ACC112 (cell line): Measurements from ENCODE around the gene ZFR2.

Experiments
- H2AFZ ChIP-seq: fragments of 200-600 bp; sonication (generic); one replicate; pipeline ENCODE4 v1.6.0; 2017; ENCODE audit warnings: antibody characterized with exemption, low read length; ENCODE audit not compliant: unreplicated experiment
- H3K27ac ChIP-seq: fragments of 200-600 bp; sonication (generic); 2 replicates; pipeline ENCODE4 v1.5.1; 2014; ENCODE audit warnings: low read depth, mild to moderate bottlenecking, antibody characterized with exemption, low read length, moderate library complexity
- H3K27me3 ChIP-seq: fragments of 200-600 bp; sonication (generic); 2 replicates; pipeline ENCODE4 v1.6.1; 2014; ENCODE audit warnings: mild to moderate bottlenecking, antibody characterized with exemption, low read length, moderate library complexity, mixed read lengths; ENCODE audit not compliant: insufficient read depth
- H3K36me3 ChIP-seq: fragments of 200-600 bp; sonication (generic); 2 replicates; pipeline ENCODE4 v1.6.1; 2016; ENCODE audit warnings: mild to moderate bottlenecking, antibody characterized with exemption, low read length, moderate library complexity, mixed read lengths; ENCODE audit not compliant: insufficient read depth
- H3K4me1 ChIP-seq: fragments of 200-600 bp; sonication (generic); one replicate; pipeline ENCODE4 v1.6.1; 2016; ENCODE audit warnings: low read length, mixed read lengths; ENCODE audit not compliant: insufficient read depth, unreplicated experiment, control insufficient read depth
- H3K4me3 ChIP-seq: fragments of 200-600 bp; sonication (generic); 2 replicates; pipeline ENCODE4 v1.5.1; 2014; ENCODE audit warnings: mild to moderate bottlenecking, low read depth, low read length
- H3K79me2 ChIP-seq: fragments of 200-600 bp; sonication (generic); one replicate; pipeline ENCODE4 v1.6.0; 2016; ENCODE audit warnings: low read length; ENCODE audit not compliant: control insufficient read depth, unreplicated experiment, insufficient read depth

The ZFR2 gene

DNA sequence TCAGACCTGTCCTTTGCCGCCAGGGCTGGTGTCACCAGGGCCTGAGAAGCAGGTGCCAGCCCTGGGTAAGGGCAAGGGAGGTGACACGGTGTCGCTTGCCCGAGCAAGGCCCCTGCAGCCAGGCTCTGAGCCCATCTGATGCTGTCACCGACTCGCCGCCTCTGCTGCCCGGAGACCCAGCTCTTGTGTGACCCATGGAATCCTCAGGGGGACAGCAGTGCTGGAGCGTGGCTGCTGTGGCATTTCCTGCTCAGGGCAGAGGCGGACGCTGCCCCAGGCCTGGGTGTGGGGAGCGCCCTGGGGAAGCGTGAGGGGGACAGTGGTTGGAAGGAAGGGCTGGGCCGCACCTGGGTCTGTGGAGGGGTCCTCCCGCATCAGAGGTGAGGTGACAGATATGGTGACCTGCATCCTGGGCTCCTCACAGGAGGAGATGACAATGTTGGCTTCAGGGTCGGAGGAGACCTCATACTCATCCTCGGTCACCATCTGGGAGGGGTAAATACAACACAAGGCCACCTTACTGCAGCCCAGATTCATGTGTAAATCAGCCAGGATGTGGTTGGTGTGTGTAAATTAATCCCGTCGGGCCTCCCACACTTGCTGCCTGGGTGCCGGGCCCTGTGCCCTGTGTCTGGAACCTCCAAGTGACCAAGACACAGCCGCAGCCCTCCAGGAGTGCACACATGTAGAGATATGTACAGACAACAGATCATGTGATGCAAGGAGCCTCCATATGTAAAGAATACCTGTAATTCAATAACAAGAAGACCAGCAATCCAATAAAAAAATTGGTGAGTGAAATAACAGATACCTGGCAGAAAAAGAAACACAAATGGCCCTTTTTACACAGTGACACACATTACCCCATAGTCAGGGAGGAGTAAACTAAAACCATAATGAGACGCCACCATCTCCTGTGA lies 55.1 kb downstream of the ZFR2 start:
- Histone ChIP-seq H3K27ac (no peak overlapping the region), H3K79me2 (no peaks in the 10 kb centered on the region), H3K27me3 (no peaks in the 10 kb centered on the region), H2AFZ (no peak overlapping the region), H3K36me3 (no peaks in the 10 kb centered on the region), H3K4me1 (no peaks in the 10 kb centered on the region), H3K4me3 (no peak overlapping the region)

DNA sequence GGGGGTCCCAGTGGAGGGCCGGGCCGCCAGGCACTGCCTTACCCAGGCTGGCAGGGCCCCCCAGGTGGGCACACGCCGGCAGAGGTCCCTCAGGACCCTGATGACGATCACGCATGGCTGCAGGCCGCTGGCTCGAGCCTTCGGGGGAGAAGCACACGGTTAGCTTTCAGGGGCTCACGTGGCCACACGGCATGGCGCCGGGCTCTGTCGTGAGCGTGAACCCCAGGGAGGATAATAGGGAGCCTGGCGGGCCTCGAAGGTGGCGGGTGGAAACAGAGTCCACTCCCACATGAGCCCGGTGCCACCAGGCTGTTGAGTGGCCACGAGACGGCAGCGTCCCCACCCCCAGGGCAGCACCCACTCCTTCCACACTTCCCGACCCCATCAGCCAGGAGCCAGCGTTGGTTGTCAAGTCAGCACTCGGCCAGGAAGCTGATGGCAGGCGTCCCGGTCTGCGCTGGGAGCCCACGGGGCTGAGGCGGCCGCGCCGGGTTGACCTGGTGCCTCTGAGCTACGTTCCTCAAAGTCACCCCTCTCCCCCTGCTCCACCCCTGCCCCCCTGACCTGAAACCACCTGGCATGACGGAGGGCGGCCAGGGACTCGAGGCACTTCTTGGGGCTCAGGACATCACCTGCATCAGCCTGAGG lies 58.0 kb downstream of the ZFR2 start:
- Histone ChIP-seq H3K4me1 (no peaks in the 10 kb centered on the region), H3K27ac (no peak overlapping the region), H3K4me3 (no peak overlapping the region), H3K79me2 (no peaks in the 10 kb centered on the region), H3K36me3 (no peaks in the 10 kb centered on the region), H2AFZ (no peak overlapping the region), H3K27me3 (no peaks in the 10 kb centered on the region)

DNA sequence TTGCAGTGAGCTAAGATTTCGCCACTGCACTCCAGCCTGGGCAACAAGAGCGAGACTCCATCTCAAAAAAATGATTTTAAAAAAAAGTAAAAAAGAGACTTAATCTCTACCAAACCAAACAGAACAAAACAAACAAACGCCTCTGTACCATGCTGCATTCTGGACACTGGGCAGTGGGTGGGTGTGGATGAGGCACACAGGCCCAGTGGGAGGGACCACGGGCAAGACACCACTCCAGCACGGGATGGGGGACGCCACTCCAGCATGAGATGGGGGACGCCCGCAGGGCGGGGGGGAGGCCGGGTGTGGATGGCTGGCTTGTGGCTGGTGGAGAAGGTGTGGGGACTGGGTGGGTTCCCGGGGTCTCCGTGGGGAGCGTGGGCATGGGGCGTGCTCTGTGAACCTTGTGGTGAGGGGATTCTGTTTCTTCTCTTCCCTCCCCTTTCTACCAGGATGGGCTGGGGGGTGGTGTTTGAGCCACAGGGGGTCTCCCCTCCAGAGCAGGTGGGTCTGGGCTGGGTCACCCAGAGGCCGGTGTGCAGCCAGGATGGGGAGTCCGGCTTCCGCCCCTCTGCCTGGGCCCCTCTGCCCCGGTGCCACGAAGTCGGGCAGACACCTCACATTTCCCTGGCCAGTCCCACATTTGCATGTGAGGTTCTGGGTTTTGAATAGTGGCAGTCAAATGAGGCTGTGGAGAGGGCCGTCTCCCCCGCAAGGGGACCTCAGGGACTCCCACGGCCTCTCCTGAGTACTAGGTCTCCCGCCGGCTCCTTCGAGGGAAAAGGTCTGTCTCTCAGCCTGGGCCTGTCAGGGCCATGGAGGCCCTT lies 58.7 kb downstream of the ZFR2 start:
- H3K4me1 ChIP-seq: no peaks in the 10 kb centered on the region
- no peaks in the 10 kb centered on the region for H3K27me3 ChIP-seq
- H3K27ac ChIP-seq: no peak overlapping the region
- no peaks in the 10 kb centered on the region for H3K79me2 ChIP-seq
- no peaks in the 10 kb centered on the region for H3K36me3 ChIP-seq
- H2AFZ ChIP-seq: no peak overlapping the region
- no peak overlapping the region for H3K4me3 ChIP-seq

DNA sequence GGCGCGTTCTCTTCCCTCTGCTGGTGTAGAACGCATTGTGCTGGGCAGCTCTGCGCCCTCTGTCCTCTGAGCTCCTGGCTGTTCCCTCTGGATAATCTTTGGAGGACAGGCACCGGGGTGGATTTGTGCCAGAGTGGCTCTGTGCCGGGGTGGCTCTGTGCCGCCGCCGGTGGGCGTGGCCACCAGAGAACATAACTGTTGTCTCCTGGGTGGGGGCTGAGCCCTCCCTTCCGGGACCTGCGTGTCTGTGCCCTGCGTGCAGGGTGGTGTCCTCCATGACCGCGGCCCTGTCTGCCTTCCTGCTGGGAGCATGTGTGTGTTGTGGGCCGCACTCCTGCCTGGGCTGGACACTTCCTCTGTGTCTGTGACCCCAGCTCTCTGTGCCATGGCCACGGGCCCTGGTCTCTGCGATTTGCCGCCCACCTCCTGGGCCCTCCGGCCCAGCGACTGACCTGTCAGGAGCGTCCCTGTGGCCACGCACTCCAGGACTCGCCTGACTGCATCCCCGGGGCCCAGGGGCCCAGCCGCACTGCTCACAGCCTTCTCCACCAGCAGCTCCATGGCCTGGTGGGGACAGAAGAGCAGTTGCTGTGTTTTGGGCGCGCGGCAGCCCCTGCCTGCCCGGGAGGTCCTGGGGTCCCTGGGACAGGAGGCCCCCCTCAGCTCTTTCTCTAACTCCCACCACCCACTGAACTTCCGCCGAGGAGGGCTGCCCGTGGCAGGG lies 60.3 kb downstream of the ZFR2 start:
- Histone ChIP-seq H3K27me3 (no peaks in the 10 kb centered on the region), H3K4me1 (no peaks in the 10 kb centered on the region)

DNA sequence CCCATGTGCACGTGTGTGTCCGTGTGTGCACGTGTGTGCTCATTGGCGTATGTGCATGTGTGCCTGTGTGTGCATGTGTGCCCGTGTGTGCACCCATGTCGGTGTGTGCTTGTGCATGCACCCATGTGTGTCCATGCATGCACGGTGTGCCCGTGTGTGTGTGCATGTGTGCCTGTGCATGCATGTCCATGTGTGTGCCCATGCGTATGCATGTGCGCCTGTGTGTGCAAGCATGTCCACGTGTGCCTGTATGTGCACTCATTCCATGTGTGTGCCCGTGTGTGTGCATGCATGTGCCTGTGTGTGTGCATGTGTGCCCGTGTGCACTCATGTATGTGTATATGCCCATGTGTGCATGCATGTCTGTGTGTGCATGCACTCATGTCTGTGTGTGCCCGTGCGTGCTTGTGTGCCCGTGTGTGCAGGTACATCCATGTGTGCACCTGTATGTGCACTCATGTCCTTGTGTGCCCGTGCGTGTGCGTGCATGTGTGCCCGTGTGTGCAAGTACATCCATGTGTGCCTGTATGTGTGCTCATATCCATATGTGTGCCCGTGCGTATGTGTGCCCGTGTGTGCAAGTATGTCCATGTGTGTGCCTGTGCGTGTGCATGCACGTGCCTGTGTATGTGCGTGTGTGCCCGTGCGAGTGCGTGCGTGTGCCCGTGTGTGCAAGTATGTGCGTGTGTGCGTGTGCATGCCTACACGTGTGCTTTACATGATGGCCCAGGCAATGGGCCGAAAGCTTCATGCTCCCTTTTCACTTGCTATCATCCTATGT lies 61.1 kb downstream of the ZFR2 start:
- Histone ChIP-seq H3K4me3 (no peak overlapping the region), H3K79me2 (no peaks in the 10 kb centered on the region), H2AFZ (no peak overlapping the region), H3K27ac (no peak overlapping the region), H3K27me3 (no peaks in the 10 kb centered on the region), H3K4me1 (no peaks in the 10 kb centered on the region), H3K36me3 (no peaks in the 10 kb centered on the region)

More for the DNA sequence above, 60.3 kb downstream of the ZFR2 start:
- Histone ChIP-seq H3K27ac (no peak overlapping the region), H3K36me3 (no peaks in the 10 kb centered on the region), H3K79me2 (no peaks in the 10 kb centered on the region), H2AFZ (no peak overlapping the region), H3K4me3 (no peak overlapping the region)

DNA sequence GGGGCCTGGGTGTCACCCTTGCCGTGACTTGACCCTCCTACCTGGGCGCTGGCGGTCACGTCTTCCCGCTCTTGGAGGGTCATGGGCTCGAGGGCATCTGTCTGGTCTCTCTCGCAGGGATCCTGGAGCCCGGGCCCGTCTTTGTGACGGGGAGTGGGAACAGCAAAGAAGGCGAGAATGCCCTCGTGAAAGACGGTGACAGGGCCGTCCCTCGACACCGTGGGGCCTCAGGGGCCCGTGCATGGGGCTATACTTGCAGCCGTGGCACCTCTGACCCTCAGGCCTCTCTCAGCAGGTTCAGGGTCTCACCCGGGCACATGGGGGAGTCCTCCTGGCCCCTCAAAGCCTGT lies 61.7 kb downstream of the ZFR2 start:
- Histone ChIP-seq H3K27me3 (no peaks in the 10 kb centered on the region), H2AFZ (no peak overlapping the region), H3K36me3 (no peaks in the 10 kb centered on the region), H3K4me3 (no peak overlapping the region), H3K79me2 (no peaks in the 10 kb centered on the region), H3K27ac (no peak overlapping the region), H3K4me1 (no peaks in the 10 kb centered on the region)

DNA sequence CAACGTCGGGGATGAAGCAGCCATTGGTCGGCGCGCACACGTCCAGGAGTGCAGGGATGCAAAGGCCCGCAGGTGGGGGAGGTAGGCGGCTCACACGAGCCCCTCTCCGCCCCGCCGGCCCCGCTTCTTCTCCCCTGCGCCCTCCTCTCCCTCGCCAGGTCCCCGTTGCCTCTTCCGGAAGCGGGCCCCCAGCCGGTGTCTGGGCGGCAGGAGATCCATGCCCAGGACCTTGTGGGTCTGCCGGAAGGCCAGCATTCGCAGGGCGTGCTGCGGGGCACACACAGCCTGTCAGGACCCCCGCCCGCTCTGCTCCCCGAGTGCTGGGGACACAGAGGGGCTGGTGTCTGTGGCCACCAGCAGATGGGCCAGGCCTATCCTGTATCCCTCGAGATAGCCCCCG lies 63.0 kb downstream of the ZFR2 start:
- Histone ChIP-seq H3K27ac (no peak overlapping the region), H3K27me3 (peaks cover 12% of the 10 kb centered on the region), H3K79me2 (no peaks in the 10 kb centered on the region), H3K4me3 (no peak overlapping the region), H3K36me3 (no peaks in the 10 kb centered on the region), H3K4me1 (no peaks in the 10 kb centered on the region), H2AFZ (no peak overlapping the region)

DNA sequence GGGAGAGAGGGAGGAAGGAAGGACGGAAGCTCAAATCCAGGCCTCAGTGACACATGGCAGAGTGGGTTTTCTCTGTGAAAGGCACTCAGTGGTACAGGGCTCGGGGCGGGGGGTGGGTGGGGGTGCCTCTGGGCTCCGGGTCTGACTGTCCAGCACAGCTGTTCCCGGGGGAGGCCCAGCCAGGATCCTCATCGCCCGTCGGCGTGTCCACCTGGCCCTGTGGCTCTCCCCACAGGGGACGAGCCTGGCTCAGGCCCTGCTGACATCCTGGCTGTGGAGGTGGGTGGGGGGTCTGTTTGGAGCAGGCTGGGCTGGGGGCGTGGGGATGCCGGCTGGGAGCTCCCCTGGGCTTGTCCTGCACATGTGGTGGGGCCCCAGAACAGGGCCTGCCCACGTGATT lies 64.4 kb downstream of the ZFR2 start:
- no peak overlapping the region for H3K27ac ChIP-seq
- no peaks in the 10 kb centered on the region for H3K79me2 ChIP-seq
- H2AFZ ChIP-seq: no peak overlapping the region
- peaks cover 19% of the 10 kb centered on the region for H3K27me3 ChIP-seq
- H3K4me3 ChIP-seq: no peak overlapping the region
- H3K36me3 ChIP-seq: no peaks in the 10 kb centered on the region
- no peaks in the 10 kb centered on the region for H3K4me1 ChIP-seq

DNA sequence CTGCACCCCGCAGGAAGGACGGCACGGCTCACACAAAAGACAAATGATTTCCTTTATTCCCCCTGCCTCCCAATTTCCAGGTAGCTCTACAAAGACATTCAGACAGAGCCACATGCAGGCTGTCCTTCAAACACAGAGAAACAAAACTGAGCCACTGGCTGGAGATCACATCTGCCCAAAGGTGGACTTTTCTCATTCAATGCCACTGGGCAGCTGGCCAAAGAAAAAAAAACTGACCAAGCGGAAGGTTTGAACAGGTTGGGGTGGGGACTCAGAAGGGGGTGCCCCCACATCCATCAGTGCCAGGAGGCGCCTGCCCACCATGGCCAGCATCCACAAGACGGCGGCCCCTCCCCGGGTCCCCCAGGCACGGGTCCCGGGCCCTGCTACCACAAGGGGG lies 64.9 kb downstream of the ZFR2 start:
- Histone ChIP-seq H2AFZ (no peak overlapping the region), H3K4me1 (no peaks in the 10 kb centered on the region), H3K79me2 (no peaks in the 10 kb centered on the region), H3K36me3 (no peaks in the 10 kb centered on the region), H3K4me3 (no peak overlapping the region), H3K27me3 (peaks cover 19% of the 10 kb centered on the region), H3K27ac (no peak overlapping the region)
